DOHH2 (cell line): ENCODE results near the gene GNB1L.

ENCODE experiments used
- H3F3A ChIP-seq: fragments of 200-600 bp; sonication (generic), shearing (Covaris generic); 2 replicates; pipeline ENCODE4 v1.6.0; 2016; ENCODE audit warnings: antibody characterized with exemption, mild to moderate bottlenecking; ENCODE audit not compliant: control insufficient read depth, insufficient read depth
- H3K27ac ChIP-seq: fragments of 200-600 bp; sonication (generic); 2 replicates; pipeline ENCODE4 v1.5.1; 2014; ENCODE audit warnings: low read depth, mild to moderate bottlenecking, low read length, moderate library complexity
- H3K27me3 ChIP-seq: fragments of 200-600 bp; sonication (generic); 2 replicates; pipeline ENCODE4 v1.6.1; 2014; ENCODE audit warnings: mild to moderate bottlenecking, low read length, mixed read lengths; ENCODE audit not compliant: control insufficient read depth
- H3K36me3 ChIP-seq: fragments of 200-600 bp; sonication (generic); 2 replicates; pipeline ENCODE4 v1.6.1; 2014; ENCODE audit warnings: mild to moderate bottlenecking, low read length, moderate library complexity, mixed read lengths; ENCODE audit not compliant: control insufficient read depth
- H3K4me1 ChIP-seq: fragments of 200-600 bp; sonication (generic); 2 replicates; pipeline ENCODE4 v1.6.1; 2014; ENCODE audit warnings: mild to moderate bottlenecking, low read length, mixed read lengths; ENCODE audit not compliant: control insufficient read depth
- H3K4me2 ChIP-seq: fragments of 200-600 bp; sonication (generic); 2 replicates; pipeline ENCODE4 v1.6.0; 2014; ENCODE audit warnings: mild to moderate bottlenecking, low read length, moderate library complexity
- H3K4me3 ChIP-seq: fragments of 200-600 bp; sonication (generic); 2 replicates; pipeline ENCODE4 v1.5.1; 2014; ENCODE audit warnings: mild to moderate bottlenecking, low read length, mixed read lengths
- H3K79me2 ChIP-seq: fragments of 200-600 bp; sonication (generic); 2 replicates; pipeline ENCODE4 v1.6.1; 2014; ENCODE audit warnings: mild to moderate bottlenecking, low read length, mixed read lengths; ENCODE audit not compliant: control insufficient read depth
- H3K9me2 ChIP-seq: fragments of 200-600 bp; sonication (generic); replicated peaks from 2 replicates; pipeline ENCODE4 v1.6.1; 2014; ENCODE audit warnings: mild to moderate bottlenecking, low read length, mixed read lengths; ENCODE audit not compliant: control insufficient read depth
- H3K9me3 ChIP-seq: fragments of 200-600 bp; sonication (generic); 2 replicates; pipeline ENCODE4 v1.6.1; 2014; ENCODE audit warnings: antibody characterized with exemption, low read length, mixed read lengths; ENCODE audit not compliant: control insufficient read depth, insufficient read depth
- H4K20me1 ChIP-seq: fragments of 200-600 bp; sonication (generic); 2 replicates; pipeline ENCODE4 v1.6.0; 2014; ENCODE audit warnings: low read depth, mild to moderate bottlenecking, antibody characterized with exemption, low read length, moderate library complexity; ENCODE audit not compliant: control insufficient read depth, insufficient read depth
- CTCF ChIP-seq: fragments of 200-600 bp; sonication (generic); IDR thresholded peaks from one replicate; pipeline ENCODE4 v1.5.1; 2014; ENCODE audit warnings: antibody characterized with exemption, mild to moderate bottlenecking, low read depth, low read length; ENCODE audit not compliant: poor library complexity, severe bottlenecking
- EZH2phosphoT487 ChIP-seq: fragments of 200-600 bp; sonication (generic); IDR thresholded peaks from 2 replicates; pipeline ENCODE4 v1.6.1; 2017; ENCODE audit warnings: borderline replicate concordance, mild to moderate bottlenecking, antibody characterized with exemption, low read length, moderate library complexity, mixed read lengths

The GNB1L gene

GRCh38 chr22:19871845-19872778, 17.4 kb upstream of the GNB1L start:
- Histone ChIP-seq H3K36me3 (no peaks in the 10 kb centered on the region), H3K4me2 (no peak overlapping the region), H4K20me1 (no peaks in the 10 kb centered on the region), H3F3A (no peaks in the 10 kb centered on the region), H3K9me2 (no peaks in the 10 kb centered on the region), H3K27me3 (no peaks in the 10 kb centered on the region), H3K27ac (no peak overlapping the region), H3K9me3 (no peaks in the 10 kb centered on the region), H3K4me3 (no peak overlapping the region), H3K4me1 (peaks cover 5% of the 10 kb centered on the region; the same call in 1 of the 2 replicates), H3K79me2 (no peaks in the 10 kb centered on the region)
- no peak for TF ChIP-seq EZH2phosphoT487
- no peak for TF ChIP-seq CTCF

DNA sequence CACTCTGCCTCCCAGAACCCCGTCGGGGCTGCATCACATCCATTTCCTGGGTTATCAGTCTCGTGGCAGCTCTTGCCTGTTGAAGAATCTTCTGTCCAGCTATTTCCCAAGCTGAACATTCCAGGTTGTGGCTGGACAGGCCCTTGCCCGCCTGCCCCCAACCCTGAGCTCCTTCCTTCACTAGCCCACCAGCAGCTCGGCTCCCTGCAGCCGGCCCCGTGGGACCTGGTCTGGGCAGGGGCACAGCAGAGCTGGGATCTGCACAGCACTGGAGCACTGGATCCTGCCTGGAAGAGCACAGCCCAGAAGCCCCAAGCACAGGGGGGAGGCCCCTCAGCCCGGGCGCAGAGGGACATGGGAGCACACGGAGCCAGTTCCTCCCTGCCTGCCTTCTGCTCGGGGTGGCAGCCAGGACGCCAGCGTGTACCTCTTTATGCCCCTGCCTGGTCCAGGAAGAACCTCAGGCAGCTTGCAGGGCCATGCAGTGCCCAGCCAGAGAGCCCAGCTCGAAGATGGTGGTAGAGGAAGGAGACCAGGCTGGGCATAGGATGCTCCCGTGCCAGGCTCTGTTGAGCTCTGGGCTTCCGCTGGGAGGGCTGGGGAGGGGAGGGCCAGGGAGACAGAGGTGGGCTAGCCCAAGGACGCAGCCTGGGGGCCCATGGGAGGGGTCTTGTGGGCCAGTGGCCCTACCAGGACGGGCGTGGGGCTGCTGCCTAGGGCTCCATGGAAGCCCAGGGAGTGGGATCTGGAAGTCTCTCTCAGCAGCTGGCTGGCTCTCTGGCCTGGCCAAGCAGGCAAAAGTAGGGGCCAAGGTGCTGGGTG, 16.6 kb upstream of the GNB1L start:
- Histone ChIP-seq H3F3A (no peaks in the 10 kb centered on the region), H3K4me1 (peaks cover 5% of the 10 kb centered on the region; the same call in 1 of the 2 replicates), H3K79me2 (no peaks in the 10 kb centered on the region), H3K4me2 (no peak overlapping the region), H3K27me3 (no peaks in the 10 kb centered on the region), H3K36me3 (no peaks in the 10 kb centered on the region), H3K9me3 (no peaks in the 10 kb centered on the region), H3K27ac (no peak overlapping the region), H4K20me1 (no peaks in the 10 kb centered on the region), H3K9me2 (no peaks in the 10 kb centered on the region), H3K4me3 (no peak overlapping the region)
- TF ChIP-seq CTCF (no peak), EZH2phosphoT487 (no peak)

- H3K4me2 ChIP-seq, result no peak overlapping the region
- no peaks in the 10 kb centered on the region for H3K36me3 ChIP-seq
- no peaks in the 10 kb centered on the region for H4K20me1 ChIP-seq
- no peaks in the 10 kb centered on the region for H3K9me2 ChIP-seq
- H3K9me3 ChIP-seq, result no peaks in the 10 kb centered on the region
- no peak overlapping the region for H3K4me3 ChIP-seq
- no peaks in the 10 kb centered on the region for H3F3A ChIP-seq
- H3K27ac ChIP-seq, result no peak overlapping the region
- no peaks in the 10 kb centered on the region for H3K79me2 ChIP-seq
- TF ChIP-seq CTCF (no peak), EZH2phosphoT487 (no peak)
- H3K4me1 ChIP-seq, result peaks cover 5% of the 10 kb centered on the region; the same call in 1 of the 2 replicates
- no peaks in the 10 kb centered on the region for H3K27me3 ChIP-seq
Measured at GRCh38 chr22:19870153-19871022, 15.7 kb upstream of the GNB1L start.
